ENCODE data around the gene MR1. TPM values are rescaled to one million over a fixed set of nuclear protein-coding genes. Genes with fewer than 3 reads are reported as not detected.
A peak's percentile ranks its signal among the peaks of the same experiment; 100 is the strongest.

MR1 gene
- total and polyA plus RNA-seq, 9 of the 15 experiments (the other 6 are each of a cell fraction or from before 2014, with no cell fraction given) = 9.7 to 21.7 (median 15.6) TPM

GRCh38 chr1:181036107-181036836, 2.5 kb downstream of the MR1 start (continued):
- TF ChIP-seq RBM34 (IDR thresholded peaks at IDR 0.05; ENCODE audit: borderline replicate concordance, insufficient read depth, low read length) = no peak
- TF ChIP-seq ZNF766 (CRISPR knock-in tag; conservative IDR thresholded peaks at IDR 0.05) = 0 out of 2 replicates have a peak, but pooled peaks have one; percentile 31
- 0 out of 2 replicates have a peak, but pooled peaks have one; percentile 27 for TF ChIP-seq TCF3 (CRISPR knock-in tag; IDR thresholded peaks at IDR 0.05)
- no peak for TF ChIP-seq TEAD2 (tag; IDR thresholded peaks at IDR 0.05)
- no peak for TF ChIP-seq ZNF707 (CRISPR knock-in tag; conservative IDR thresholded peaks at IDR 0.05)
- no peak for TF ChIP-seq CREB3 (tag; conservative IDR thresholded peaks at IDR 0.05; ENCODE audit: low read depth)
- TF ChIP-seq SIN3B (IDR thresholded peaks at IDR 0.05; ENCODE audit: low read depth) = no peak
- no peak for TF ChIP-seq STAG1 (CRISPR knock-in tag; IDR thresholded peaks at IDR 0.05; ENCODE audit: borderline replicate concordance)
- no peak for TF ChIP-seq KDM5B (IDR thresholded peaks at IDR 0.05; ENCODE audit: insufficient replicate concordance, low read depth, low read length)
- TF ChIP-seq ZNF184 (CRISPR knock-in tag; IDR thresholded peaks at IDR 0.05) = no peak
- TF ChIP-seq BDP1 (IDR thresholded peaks at IDR 0.05; ENCODE audit: insufficient read depth, insufficient read length) = no peak
- no peak for TF ChIP-seq HINFP (tag; conservative IDR thresholded peaks at IDR 0.05; ENCODE audit: low read depth)
- no peak for TF ChIP-seq RREB1 (CRISPR knock-in tag; IDR thresholded peaks at IDR 0.05)
